NCI-H1417 treated with DMSO at 0.1 percent for 48 hours (cell line): ENCODE data around the gene LRCH4.

Experiments used
- DNase-seq: peaks from one replicate; lab custom pipeline; 2025; lab: John Stamatoyannopoulos, UW

The LRCH4 gene

DNA sequence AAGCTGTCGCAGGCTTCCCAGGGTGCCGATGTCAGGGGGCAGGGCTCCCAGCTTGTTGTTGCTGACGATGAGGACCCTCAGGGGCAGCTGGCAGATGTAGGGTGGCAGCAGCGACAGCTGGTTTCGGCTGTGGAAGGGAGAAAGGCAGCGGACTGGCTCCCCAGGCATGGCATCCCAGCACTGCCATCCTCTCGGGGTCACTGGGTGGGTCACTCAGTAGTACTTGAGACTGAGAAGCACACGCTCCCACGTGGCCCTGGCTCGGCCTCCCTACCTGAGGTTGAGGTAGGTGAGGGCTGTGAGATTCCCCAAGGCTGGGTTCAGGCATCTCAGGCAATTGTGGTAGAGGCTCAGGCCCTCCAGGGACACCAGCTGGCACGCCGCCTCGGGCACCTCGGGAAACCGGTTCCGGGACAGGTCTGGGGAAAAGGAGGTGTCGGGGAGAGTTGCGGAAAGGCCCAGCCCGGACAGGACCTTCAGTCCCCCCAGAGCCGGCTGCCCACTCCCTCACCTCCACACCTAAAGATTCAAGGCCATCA, 3.8 kb downstream of the LRCH4 start:
- no peak for DNase-seq

DNA sequence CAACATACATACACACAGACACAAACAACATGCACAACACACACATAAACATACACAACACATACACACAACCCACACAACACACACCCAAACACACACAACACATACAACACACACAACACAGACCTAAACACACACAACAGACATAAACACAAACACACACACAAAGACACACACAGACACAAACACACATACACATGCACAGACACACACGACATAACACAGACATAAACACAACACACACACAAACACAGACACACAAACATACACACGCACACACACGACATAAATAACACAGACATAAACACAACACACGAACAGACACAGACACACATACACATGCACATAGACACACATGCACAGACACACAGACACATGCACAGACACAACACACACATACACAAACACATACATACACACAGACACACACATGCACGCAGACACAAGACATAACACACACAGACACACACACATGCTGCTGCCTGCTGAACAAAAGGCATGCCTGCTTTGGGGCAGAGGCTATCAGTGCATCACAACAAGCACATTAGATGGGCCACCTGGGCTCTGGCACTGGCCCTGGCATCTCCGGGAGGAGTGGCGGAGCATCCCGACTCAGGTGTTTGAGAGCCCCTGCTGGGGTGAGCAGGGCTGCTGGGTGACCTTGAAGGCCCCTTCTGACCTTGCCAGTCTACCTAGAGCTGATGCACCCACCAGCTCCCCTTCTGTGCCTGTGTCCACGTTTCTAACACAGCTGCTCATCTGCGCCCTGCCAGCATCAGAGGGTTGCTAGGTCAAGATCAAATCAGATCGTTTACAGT, 5.3 kb downstream of the LRCH4 start:
- DNase-seq, result no peak

DNA sequence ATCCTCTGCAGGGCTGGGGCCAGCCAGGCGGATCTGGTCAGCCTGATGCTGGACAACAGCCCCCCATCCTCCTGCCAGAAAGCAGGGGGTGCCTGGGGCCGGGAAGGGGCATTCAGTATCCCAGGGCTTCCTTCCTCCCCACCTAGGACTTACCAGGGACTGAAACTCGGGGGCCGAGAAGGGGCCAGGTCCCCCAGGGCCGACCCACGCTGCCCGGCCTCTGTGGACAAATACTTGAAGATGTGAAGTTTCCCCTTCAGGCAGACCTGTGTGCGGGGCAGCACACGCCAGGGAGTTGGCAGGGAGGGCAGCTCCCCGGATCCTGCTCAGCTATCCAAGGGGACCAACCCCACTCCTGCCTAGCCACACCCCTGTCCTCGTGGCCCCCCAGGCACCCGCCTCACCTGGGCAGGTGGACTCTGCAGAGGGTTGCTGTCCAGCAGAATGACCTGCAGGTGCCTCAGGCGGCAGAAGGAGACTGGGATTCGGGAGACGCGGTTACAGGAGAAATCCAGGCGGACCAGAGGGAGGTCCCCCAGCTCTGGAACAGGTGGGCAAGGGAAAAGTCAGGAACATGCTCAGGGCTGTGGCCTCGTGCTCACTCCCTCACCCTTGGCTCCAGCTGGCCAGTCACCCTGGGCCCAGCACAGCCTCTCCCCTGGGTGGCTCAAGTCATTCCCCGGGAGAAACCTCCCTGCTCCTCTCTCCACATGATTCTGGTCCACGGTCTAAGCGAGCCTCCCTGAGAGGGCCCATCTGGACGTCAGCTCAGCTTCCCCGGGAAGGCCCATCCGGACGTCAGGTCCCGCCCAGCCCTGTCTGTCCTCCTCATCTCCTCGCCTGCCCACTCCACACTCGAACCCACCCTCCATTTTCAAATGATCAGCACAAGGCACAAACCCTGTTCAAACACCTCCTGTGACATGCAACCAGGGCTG, 7.4 kb downstream of the LRCH4 start:
- DNase-seq, result no peak

DNA sequence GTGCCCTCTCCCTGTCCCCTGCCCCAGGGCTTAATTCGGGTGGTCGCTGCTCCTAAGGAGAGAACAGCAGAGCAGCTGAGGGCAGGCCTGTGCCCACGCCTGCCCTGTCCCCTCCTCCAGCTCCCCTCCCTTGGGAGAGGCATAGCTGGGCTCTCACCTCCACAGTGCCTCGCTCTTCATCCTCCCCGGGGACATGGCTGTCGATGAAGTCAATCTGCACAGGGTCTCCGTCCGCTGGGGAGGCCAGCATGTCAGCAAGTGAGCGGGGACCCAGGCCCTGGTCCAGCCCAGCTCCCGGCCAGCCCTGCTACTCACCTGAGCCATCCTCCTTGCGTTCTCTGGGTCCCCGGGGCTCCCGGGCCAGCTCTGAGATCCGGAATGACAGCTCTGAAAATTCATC, 8.4 kb downstream of the LRCH4 start:
- DNase-seq, result no peak

DNA sequence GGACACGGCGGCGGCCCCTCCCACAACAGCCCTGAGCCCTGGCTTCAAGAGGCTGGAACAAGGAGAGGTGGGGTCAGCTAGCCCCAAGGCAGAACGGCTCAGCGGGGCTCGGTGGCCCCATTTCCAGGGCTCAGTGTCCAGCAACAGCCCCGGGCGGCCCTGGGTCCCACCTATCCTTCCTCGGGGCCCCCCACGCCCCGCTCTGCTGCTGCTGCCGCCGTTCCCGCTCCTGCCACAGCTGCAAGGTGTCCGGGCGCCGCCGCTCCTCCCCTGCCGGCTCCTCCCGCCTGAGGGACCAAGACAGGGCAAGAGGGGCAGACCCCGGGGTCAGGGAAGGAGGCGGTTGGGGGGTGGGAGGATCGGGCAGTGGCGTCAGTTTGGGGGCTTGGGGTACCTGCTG, 8.8 kb downstream of the LRCH4 start:
- DNase-seq, result no peak

DNA sequence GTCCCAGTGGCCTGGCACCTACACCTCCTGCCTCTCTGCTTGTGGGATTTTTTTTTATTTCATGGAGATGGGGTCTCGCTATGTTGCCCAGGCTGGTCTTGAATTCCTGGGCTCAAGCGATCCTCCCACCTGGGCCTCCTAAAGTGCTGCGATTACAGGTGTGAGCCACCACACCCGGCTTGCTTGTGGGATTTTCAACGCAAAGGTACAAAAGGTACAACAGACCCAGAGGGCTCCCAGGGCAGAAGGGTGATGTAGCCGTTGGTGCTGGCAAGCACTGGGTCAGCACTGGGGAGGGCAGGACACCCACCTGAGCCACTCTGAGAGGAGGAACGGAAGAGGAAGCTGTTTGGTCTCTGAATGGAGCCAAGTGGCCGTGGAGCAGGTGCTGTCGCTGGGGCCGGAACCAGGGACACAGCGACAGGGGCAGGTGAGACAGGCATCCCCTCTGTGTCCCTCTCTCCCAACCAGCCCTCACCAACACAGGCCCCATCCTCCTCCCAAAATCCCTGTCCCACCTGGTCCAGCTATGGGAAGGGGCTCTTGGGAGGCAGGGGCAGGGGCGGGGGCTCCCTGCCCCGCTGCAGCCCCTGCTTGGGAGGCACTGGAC, 9.4 kb downstream of the LRCH4 start:
- no peak for DNase-seq

GRCh38 chr7:100575746-100576383, 10.1 kb downstream of the LRCH4 start:
- DNase-seq, result no peak

- no peak for DNase-seq
Observed at GRCh38 chr7:100575206-100575631, 10.7 kb downstream of the LRCH4 start.

DNA sequence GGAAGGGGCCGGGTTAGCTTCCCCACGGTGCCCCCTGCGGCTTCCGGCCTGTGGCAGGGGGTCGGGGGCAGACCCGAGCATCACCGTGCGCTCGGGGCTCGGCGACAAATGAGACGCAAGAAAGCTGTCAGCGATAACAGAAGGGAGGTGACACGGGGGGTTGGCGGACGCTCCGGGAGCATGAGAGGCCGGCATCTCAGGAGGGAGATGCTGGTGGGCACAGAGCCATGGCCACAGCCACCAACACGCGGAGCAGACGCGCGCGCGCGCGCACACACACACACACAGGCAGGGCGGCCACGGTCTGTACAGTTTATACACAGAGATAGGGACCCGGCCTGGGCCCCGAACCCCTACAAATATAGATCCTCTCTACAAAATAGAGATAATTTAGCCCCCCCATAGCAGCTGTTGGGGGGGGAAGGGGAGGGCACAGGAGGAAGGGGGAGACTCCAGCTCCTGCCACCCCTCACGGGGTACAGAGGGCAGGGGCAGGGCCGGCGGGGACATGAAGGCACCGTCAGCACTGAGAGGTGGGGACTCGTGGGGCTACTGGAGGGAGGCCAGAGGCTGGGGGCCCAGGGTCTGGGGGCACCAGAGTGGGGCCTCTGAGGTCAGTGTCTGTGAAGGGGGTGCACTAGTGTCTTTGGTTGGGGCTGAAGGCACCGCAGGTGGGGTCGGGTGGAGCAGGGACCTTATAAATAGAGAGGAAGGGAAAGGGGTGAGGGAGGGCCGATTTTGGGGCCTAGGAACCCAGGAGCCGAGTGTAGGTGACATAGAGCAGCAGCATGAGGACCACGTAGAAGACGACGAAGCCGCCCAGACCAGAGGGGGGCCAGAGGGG, 11.3 kb downstream of the LRCH4 start:
- DNase-seq, result no peak

DNA sequence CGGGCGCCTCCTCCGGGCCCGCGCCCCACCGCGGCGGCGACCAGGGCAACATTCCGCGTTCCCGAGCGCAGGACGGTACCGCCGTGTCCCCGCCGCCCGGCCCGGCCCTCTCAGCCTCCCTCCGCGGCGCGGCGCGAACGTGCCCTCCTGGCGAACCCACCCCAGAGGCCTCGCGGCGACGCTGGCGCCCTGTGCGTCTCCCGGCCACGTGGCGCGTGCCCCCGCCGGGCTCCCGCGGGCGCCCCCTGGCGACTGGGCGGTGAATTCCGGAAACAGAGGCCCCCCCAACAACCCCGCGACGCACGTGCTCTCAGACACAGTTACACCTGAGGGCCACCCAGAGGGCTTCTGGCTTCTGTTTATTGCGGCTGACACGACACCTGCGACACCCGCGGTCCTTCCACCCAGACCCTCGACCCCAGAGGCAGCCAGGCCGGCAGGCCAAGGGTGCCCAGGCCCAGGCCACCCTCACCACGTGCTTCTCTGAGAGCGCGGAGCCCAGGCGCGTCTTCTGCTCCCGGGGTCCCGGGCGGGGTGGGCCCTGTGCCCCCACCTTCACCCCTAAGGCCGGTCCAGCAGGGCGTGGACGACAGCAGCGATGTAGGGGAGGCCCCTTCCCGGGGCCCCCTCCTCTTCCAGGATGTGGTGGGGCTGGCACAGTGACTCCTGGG, 12.1 kb downstream of the LRCH4 start, which contains the start of gene SAP25:
SAP25 (minus strand) TSS at position 210 of the 671 bp plus-strand sequence; CDS start at position 52, 158 bp downstream.
- no peak for DNase-seq

DNA sequence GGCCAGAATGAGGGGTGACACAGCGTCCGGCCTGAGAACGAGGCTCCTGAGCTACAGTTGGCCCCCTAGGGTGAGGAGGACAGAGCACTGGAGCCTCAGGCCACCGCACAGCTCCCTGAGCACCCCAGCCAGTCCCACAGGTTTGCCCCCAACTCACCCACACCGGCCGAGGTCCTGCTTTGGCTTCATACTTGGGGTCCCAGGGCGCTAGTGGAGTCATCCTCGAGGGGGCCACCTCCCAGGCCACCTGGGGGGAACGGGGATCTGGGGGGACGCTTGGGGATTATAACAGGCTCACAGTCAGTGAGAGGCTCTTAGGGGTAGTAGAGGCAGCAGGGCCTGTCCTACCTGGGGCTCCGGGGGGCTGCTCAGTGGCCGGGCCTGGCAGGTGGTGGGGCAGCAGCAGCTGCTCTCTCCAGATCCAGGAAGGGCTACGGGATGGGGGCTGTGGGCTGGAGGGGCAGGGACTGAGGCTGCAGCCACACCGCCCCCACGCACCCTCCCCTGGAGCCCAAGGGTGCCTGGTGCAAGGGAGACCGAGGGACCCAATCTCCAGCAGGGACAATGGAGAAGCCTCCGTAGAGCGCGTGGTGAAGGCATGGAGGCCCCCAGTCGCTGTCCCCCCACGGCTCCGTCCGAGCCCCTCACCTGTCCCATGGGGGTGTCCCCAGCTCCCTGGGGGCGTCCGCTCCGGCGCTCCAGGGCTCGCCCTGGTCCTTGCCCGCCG, 12.8 kb downstream of the LRCH4 start:
- no peak for DNase-seq

GRCh38 chr7:100572281-100572948, 13.5 kb downstream of the LRCH4 start:
- no peak for DNase-seq

GRCh38 chr7:100571829-100572116, 14.2 kb downstream of the LRCH4 start:
- DNase-seq, result no peak

DNA sequence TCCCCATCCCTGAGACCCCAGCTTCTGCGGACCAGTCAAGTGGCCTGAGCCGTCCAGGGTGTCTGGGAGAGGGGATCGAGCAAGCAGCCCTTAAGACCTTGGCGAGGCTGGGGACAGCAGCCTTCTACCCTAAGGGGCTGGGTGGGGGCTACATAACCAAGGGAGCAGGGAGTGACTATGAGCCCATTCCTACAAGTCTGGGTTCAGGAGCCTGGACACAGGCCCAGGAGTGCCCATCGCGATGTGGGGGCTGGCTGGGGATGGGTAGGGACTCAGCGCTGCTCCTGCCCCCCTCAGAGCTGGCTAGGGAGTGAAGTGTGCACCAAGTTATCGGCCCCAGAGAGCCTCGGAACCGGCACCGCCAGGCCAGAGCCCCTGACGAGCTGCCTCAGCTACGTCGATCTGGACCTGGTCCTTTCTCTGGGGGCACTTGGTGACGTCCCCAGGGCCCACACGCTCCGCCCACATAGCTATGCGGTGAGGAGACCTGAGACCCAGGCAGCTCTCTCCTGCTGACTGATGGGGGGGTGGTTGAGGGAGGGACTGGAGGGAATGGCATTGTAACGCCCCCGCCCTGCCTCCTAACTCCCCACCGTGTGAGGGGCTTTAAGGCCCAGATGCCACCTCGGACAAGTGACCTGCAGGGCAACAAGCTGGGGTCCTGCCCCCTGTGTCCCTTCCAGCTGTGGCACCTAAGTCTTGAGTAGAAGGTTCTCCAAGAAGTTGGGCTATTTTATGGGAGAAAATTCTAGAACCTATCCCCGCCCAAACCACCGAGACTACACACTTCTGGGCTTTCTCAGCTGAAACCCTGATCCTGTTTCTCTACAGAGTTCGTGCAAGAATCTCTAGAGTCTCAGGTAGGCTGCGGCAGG, 14.7 kb downstream of the LRCH4 start:
- DNase-seq, result no peak

- DNase-seq, result no peak
Observed at GRCh38 chr7:100568896-100569844, 16.8 kb downstream of the LRCH4 start.

DNA sequence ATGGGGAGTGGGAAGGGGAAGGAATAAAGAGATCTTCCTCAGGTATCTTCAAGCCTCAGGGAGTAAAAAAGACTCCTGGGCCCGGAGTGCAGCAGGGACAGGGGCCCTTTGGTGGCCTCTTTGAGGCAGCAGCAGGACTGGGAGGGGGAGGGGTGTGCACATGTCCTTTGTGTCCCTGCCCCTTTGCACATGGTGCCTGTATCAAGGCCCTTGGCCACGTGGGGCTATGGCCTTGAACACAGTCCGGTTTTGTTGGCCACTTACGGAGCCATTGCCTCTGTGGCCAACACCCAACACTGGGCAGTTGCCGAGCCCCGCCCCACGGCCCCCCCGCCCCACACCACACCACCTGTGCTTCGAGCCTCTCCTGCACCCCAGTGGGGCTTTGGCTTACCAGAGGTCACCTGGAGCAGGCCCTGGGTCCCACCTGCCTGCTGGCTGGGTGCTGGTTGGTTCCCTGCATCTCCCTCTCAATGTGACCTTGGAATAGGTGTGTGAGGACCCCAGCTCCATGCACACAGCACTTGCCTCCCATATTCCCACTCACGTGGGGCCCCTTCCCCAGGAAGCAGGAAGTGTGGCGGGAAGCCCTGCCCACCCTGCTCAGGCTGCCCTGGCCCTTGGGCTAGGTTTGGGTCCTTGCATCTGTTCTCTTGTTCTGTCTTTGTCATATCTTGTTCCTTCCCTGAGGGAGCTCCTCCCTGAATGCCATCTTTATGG, 17.6 kb downstream of the LRCH4 start:
- no peak for DNase-seq
